CD4-positive, CD25-positive, alpha-beta regulatory T cell (primary cell): ENCODE measurements around the gene MST1. TPM values are rescaled to one million over a fixed set of nuclear protein-coding genes. Genes with fewer than 3 reads are reported as not detected.
"Not testable (repeated sequence)": the region's sequence is repeated elsewhere in the genome, so short reads cannot be mapped to it uniquely, and the experiment has no call there.

Experiments used
- ATAC-seq, 2 donors: fragments of 150-1000 bp; cut with Tn5 transposase; one replicate each; pipeline ENCODE4 v1.10.0; 2021; ENCODE audit warnings: low read depth in 2 of 2, moderate number of reproducible peaks in 2 of 2, moderate library complexity in 1 of 2
- DNase-seq, 3 donors: peaks; one replicate each; pipeline versions ENCODE4 v3.0.0 to v3.0.0-alpha.2; 2012 to 2022; ENCODE audit warnings: mixed read lengths in 1 of 3
- H3K27ac ChIP-seq: one replicate; pipeline ENCODE4 v1.7.0; 2013; ENCODE audit warnings: mild to moderate bottlenecking, low read length; ENCODE audit not compliant: insufficient read depth, poor library complexity, severe bottlenecking
- H3K27me3 ChIP-seq: one replicate; pipeline ENCODE4 v1.7.0; 2013; ENCODE audit warnings: low read length; ENCODE audit not compliant: control insufficient read depth, insufficient read depth
- H3K36me3 ChIP-seq: one replicate; pipeline ENCODE4 v1.7.0; 2013; ENCODE audit warnings: mild to moderate bottlenecking, low read length, moderate library complexity; ENCODE audit not compliant: control insufficient read depth, insufficient read depth
- H3K4me1 ChIP-seq: 2 replicates; pipeline ENCODE4 v1.7.0; 2013; ENCODE audit warnings: mild to moderate bottlenecking, low read length; ENCODE audit not compliant: insufficient read depth, control insufficient read depth, poor library complexity, severe bottlenecking
- H3K4me3 ChIP-seq: one replicate; pipeline ENCODE4 v1.7.0; 2013; ENCODE audit warnings: low read depth, mild to moderate bottlenecking, low read length, moderate library complexity
- H3K9me3 ChIP-seq, 2 experiments: 1 replicate in 1 of 2; 2 replicates in 1 of 2; pipeline ENCODE4 v1.7.0; 2013; ENCODE audit warnings: low read length in 2 of 2, mild to moderate bottlenecking in 1 of 2, moderate library complexity in 1 of 2; ENCODE audit not compliant: control insufficient read depth in 2 of 2
- H3K27ac Mint-ChIP-seq, 3 donors: one replicate each; pipeline ENCODE4 v1.8.0; 2020 to 2022; ENCODE audit warnings: mild to moderate bottlenecking in 3 of 3, mixed read lengths in 3 of 3, moderate library complexity in 2 of 3
- H3K27me3 Mint-ChIP-seq: one replicate; pipeline ENCODE4 v1.8.0; 2022; ENCODE audit warnings: mild to moderate bottlenecking, mixed read lengths
- H3K36me3 Mint-ChIP-seq: one replicate; pipeline ENCODE4 v1.8.0; 2020; ENCODE audit warnings: mixed read lengths
- H3K4me1 Mint-ChIP-seq, 4 donors: one replicate each; pipeline ENCODE4 v1.8.0; 2020 to 2022; ENCODE audit warnings: mixed read lengths in 4 of 4, mild to moderate bottlenecking in 1 of 4
- H3K4me3 Mint-ChIP-seq, 4 donors: one replicate each; pipeline ENCODE4 v1.8.0; 2020 to 2022; ENCODE audit warnings: mild to moderate bottlenecking in 4 of 4, mixed read lengths in 4 of 4, moderate library complexity in 3 of 4
- H3K9me3 Mint-ChIP-seq, 7 donors: one replicate each; pipeline ENCODE4 v1.8.0; 2020 to 2022; ENCODE audit warnings: mixed read lengths in 7 of 7, mild to moderate bottlenecking in 3 of 7, moderate library complexity in 2 of 7
- polyA plus RNA-seq, 4 donors: library from polyadenylated mRNA; unstranded; fragments of 300-500 nt; fragmentation: Illumina TruSeq; gene quantifications; one replicate each; pipeline ENCODE4 v1.2.3, GENCODE V29; 2021
- total RNA-seq: library from RNA; stranded (reverse); gene quantifications from one replicate; pipeline ENCODE4 v1.2.3, GENCODE V29; 2022

MST1 gene
- total and polyA plus RNA-seq, 5 donors from 2014 or later = 0.76 to 4.1 (median 1.1) TPM

DNA sequence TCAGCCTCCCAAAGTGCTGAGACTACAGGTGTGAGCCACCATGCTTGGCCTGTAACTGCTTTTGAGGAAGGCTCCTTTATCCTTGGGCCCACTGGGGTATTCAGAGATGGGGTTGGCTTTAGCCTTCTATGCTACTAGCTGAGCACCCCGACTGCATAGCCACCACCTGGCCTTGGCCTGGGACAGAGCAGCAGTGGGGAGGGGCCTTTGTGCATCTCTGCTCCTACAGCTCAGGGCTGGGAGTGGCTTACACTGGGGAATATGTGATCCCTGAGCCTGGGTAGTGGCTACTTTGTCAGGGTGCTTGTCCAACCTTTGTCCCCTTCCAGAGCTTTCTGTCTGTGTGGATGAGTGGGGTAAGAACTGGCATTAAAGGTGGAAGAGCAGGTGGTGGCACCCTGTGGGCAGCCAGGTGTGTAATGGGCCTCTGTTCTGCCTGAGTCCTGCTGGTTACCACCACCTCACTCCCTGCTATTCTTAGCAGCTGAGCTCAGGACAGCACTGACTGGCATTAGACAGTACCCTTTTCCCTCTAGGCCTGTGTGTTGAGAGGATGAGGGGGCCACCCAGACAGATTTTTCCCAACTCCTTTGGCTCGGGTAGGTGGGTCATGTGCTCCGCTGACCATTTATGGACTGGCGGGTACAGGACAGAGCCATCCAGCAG, 6.2 kb upstream of the MST1 start:
- H3K36me3 Mint-ChIP-seq, H3K9me3 Mint-ChIP-seq, DNase-seq: not testable (repeated sequence)

DNA sequence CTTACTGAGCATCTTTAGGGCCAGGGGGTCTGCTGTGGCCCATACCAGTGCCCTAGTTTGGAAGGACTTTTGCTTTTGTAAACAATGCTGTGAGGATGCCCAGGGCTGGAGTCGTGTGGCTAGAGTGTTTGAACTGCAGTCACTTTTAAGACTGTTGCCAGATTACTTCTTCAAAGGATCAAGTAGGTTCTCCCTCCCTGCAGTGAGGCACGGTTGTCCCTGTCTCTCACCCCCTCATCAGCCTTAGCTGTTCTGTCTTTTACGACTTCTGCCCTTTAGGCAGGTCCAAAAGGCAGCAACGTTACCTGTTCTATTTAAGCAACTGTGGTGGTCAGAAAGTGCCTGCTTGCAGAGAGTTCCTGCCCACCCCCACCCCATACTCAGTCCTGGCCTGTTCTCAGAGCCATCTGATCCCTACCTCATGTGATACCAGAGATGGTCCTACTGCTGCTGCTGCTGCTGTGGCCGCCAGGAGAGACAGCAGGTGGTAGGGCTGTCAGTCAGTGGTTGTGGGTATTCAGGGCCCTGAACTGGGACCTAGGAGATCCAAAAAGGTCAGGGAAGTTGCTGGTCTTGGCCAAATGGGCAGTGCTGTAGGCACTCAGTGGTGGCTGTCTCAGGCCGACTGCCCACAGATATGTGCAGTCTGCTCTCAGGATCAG, 5.3 kb upstream of the MST1 start:
- DNase-seq, H3K27me3 Mint-ChIP-seq: not testable (repeated sequence)

More for the DNA sequence above, 6.2 kb upstream of the MST1 start:
- H3K27me3 ChIP-seq, H3K9me3 ChIP-seq, H3K27ac Mint-ChIP-seq, H3K27me3 Mint-ChIP-seq, H3K4me3 Mint-ChIP-seq, ATAC-seq, H3K36me3 ChIP-seq, H3K4me1 ChIP-seq, H3K27ac ChIP-seq, H3K4me3 ChIP-seq: not testable (repeated sequence)
- H3K4me1 Mint-ChIP-seq = peaks cover 7 to 23% (median 18%) of the 10 kb centered on the region in 4 donors

DNA sequence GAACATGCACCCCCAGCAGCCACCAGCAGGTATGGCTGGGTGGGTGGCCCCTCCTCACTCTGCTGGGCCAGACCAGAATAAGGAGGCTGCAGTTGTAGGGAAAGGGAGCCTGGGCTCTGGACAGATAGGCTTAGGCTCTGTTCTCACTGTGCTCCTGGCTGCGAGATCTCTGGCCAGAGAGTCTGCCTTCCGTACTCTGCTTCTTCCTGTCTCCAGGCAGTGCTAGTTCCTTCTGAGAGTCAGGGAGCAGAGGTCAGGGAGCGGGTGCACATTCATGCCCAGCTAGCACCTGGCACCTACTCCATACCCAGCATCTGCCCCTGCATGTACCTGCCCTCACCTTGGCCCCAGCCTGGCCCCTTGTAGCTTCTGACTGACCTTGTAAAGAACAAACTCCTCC, 2.2 kb upstream of the MST1 start:
- not testable (repeated sequence) for ATAC-seq, H3K27ac Mint-ChIP-seq, DNase-seq, H3K27me3 ChIP-seq, H3K36me3 ChIP-seq, H3K36me3 Mint-ChIP-seq, H3K27ac ChIP-seq, H3K4me3 ChIP-seq, H3K9me3 Mint-ChIP-seq, H3K9me3 ChIP-seq
- Mint-ChIP-seq H3K4me3 (peak overlapping the region; percentile 69 to 98 (median 96)), H3K4me1 (peaks cover 10 to 48% (median 33%) of the 10 kb centered on the region in 4 donors), H3K27me3 (peaks cover 16% of the 10 kb centered on the region)
- peaks cover 32% of the 10 kb centered on the region for H3K4me1 ChIP-seq

More for the DNA sequence above, 5.3 kb upstream of the MST1 start:
- not testable (repeated sequence) for H3K9me3 ChIP-seq, H3K36me3 Mint-ChIP-seq, H3K9me3 Mint-ChIP-seq, H3K36me3 ChIP-seq, H3K27me3 ChIP-seq, H3K4me3 ChIP-seq, ATAC-seq, H3K27ac ChIP-seq
- H3K27ac Mint-ChIP-seq = peak overlapping the region in 1 of 3 donors; percentile 23
- H3K4me1 Mint-ChIP-seq = peaks cover 10 to 32% (median 26%) of the 10 kb centered on the region in 4 donors
- H3K4me3 Mint-ChIP-seq = peak overlapping the region in 2 of 4 donors; percentile 61 to 77
- H3K4me1 ChIP-seq = peaks cover 16% of the 10 kb centered on the region

DNA sequence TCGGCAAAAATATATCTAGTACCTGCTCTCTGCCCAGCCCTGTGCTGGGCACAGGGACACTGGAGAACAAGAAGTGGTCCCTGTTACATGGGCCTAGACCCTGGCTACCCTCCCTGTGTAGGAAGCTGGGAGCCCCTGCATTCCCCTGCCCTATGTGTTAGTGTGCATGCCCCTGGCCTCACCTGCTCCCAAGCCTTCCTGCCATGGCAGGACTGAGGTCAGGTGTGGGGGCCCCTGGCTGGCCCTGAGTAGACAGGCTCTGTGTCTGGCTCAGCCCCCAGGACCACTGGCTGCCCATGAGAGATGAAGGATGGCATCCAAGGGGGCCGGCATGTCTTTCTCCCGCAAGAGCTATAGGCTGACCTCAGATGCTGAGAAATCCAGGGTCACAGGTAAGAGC, 1.6 kb upstream of the MST1 start:
- H3K27me3 Mint-ChIP-seq = peaks cover 16% of the 10 kb centered on the region
- not testable (repeated sequence) for H3K27ac ChIP-seq, H3K36me3 Mint-ChIP-seq, H3K9me3 Mint-ChIP-seq, DNase-seq, H3K9me3 ChIP-seq, H3K4me3 ChIP-seq, H3K36me3 ChIP-seq, ATAC-seq, H3K27me3 ChIP-seq
- H3K27ac Mint-ChIP-seq = peak overlapping the region in 1 of 3 donors; percentile 82
- peak overlapping the region; percentile 96 to 98 (median 98) for H3K4me3 Mint-ChIP-seq
- peaks cover 10 to 50% (median 33%) of the 10 kb centered on the region in 4 donors for H3K4me1 Mint-ChIP-seq
- H3K4me1 ChIP-seq = peaks cover 36% of the 10 kb centered on the region

DNA sequence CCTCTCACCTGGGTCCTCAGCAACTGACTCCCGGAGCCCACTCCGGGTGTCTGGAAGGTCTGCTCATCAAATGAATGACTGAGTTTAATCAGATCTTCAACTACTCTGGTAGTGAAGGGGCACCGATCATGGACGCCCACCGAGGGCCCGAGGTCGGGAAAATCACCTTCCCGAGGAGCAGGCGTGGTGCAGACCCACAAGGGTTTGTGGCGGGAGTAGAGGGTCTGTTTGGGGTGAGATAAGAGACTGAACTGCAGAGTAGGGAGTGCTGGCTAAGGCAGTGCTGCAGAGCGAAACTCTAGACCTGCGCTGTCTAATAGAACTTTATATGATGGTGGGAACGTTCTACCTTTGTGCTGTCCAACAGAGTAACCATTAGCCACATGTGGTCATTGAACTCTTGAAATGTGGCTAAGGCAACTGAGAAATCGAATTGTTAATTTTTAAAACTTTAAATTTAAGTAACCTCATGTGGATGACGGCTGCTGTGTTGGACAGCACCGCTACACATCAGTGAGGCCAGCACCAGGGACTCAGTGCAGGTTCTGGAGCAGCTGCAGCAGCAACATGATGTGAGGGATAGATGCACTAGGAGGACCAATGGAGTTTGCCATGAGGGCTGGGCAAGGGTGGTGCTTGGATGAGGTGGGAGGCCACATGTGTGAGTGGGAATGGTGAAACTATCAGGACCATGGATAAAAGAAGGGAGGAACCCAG, 792 bp upstream of the MST1 start:
- H3K27me3 ChIP-seq, ATAC-seq, DNase-seq, H3K36me3 Mint-ChIP-seq, H3K9me3 ChIP-seq, H3K36me3 ChIP-seq, H3K9me3 Mint-ChIP-seq: not testable (repeated sequence)
- peak overlapping the region; percentile 96 to 98 (median 98) for H3K4me3 Mint-ChIP-seq
- H3K4me3 ChIP-seq = peak overlapping the region; percentile 77
- H3K4me1 Mint-ChIP-seq = peaks cover 10 to 53% (median 33%) of the 10 kb centered on the region in 4 donors
- peaks cover 16% of the 10 kb centered on the region for H3K27me3 Mint-ChIP-seq
- H3K27ac ChIP-seq = peak overlapping the region; percentile 74
- peaks cover 36% of the 10 kb centered on the region for H3K4me1 ChIP-seq
- peak overlapping the region in 2 of 3 donors; percentile 94 to 95 for H3K27ac Mint-ChIP-seq

DNA sequence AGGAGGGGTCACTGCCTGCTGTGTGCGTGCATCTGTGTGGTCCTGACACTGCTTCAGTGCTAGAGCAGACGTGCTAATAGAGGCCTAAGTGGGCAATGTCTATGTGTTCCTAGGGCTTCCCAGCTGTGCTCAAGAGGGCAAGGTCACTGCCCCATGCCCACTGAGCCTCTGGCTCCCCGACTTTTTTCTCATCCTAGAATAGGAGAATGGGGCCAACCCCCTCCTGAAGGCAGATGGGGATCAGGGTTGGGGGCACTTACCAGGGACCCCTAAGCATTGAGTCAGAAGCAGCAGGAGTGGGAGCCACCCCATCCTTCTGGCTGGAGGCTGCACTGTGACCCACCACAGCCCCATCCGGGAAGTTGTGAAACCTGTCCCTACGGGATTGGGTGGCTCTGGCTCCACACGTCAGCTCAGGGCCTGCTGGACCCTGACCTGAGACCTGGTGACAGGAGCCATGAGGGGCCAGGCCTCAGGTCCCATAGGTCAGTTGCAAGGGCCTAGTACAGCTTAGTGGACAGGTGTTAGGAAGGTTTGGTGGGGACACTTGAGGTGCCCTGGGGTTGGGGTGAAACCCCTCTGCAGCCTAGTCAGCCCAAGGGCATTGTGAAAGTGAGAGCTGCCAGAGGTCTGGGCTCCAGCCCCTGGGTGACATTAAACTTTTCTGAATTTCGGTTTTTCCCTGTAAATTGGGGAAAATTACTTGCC, 782 bp downstream of the MST1 start:
- Histone ChIP-seq H3K4me1 (peaks cover 36% of the 10 kb centered on the region), H3K27ac (peak overlapping the region; percentile 74), H3K4me3 (peak overlapping the region; percentile 77)
- peak overlapping the region; percentile 96 to 98 (median 98) for H3K4me3 Mint-ChIP-seq
- H3K36me3 ChIP-seq, H3K36me3 Mint-ChIP-seq, DNase-seq, H3K27me3 ChIP-seq, H3K9me3 Mint-ChIP-seq, ATAC-seq, H3K9me3 ChIP-seq: not testable (repeated sequence)
- H3K27me3 Mint-ChIP-seq = peaks cover 16% of the 10 kb centered on the region
- H3K4me1 Mint-ChIP-seq = peaks cover 7 to 47% (median 25%) of the 10 kb centered on the region in 4 donors
- H3K27ac Mint-ChIP-seq = peak overlapping the region in 2 of 3 donors; percentile 94 to 95

DNA sequence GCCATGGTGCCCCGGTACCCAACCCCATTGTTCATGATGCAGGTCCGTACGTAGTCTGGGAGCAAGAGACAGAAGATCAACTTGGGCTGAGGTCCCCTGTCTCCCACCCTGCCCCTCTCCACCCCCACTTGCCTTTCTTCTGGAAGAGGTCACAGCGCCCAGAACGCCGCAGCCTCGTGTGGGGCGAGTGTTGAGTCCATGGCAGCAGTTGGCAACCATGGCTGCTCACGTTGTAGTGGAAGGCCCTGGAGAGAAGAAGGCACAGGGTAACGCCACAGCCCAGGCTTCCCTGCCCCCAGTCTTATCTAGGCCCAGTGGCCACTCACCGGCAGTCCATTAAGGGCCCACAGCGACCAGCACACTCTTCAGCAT, 1.9 kb downstream of the MST1 start:
- Histone ChIP-seq H3K36me3 (peaks cover 15% of the 10 kb centered on the region), H3K4me1 (peaks cover 36% of the 10 kb centered on the region)
- not testable (repeated sequence) for H3K4me3 ChIP-seq, H3K27me3 ChIP-seq, ATAC-seq, H3K36me3 Mint-ChIP-seq, H3K27ac ChIP-seq, DNase-seq, H3K27ac Mint-ChIP-seq, H3K9me3 ChIP-seq, H3K9me3 Mint-ChIP-seq
- peaks cover 4 to 43% (median 21%) of the 10 kb centered on the region in 4 donors for H3K4me1 Mint-ChIP-seq
- H3K4me3 Mint-ChIP-seq = peak overlapping the region in 3 of 4 donors; percentile 54 to 64 (median 60)
- peaks cover 16% of the 10 kb centered on the region for H3K27me3 Mint-ChIP-seq
